Trophoblast cell (in vitro differentiated cells and primary cell): ENCODE measurements around the gene WDR86.

ENCODE experiments used
- DNase-seq, 2 donors: peaks; one replicate each; pipeline ENCODE4 v3.0.0-alpha.2; 2016
- H2AFZ ChIP-seq: 2 replicates; pipeline ENCODE4 v1.6.1; 2013; ENCODE audit warnings: low read length, moderate library complexity, mild to moderate bottlenecking; ENCODE audit not compliant: insufficient read depth, poor library complexity
- H2AK5ac ChIP-seq: 2 replicates; pipeline ENCODE4 v1.6.1; 2013; ENCODE audit warnings: mild to moderate bottlenecking, low read length
- H2BK120ac ChIP-seq: 2 replicates; pipeline ENCODE4 v1.6.1; 2013; ENCODE audit warnings: low read length, mild to moderate bottlenecking, moderate library complexity; ENCODE audit not compliant: insufficient read depth, poor library complexity
- H2BK12ac ChIP-seq: 2 replicates; pipeline ENCODE4 v1.6.1; 2013; ENCODE audit warnings: mild to moderate bottlenecking, low read length, moderate library complexity
- H2BK5ac ChIP-seq: 2 replicates; pipeline ENCODE4 v1.6.1; 2013; ENCODE audit warnings: low read length, low read depth, moderate library complexity, mild to moderate bottlenecking; ENCODE audit not compliant: poor library complexity
- H3K14ac ChIP-seq: 2 replicates; pipeline ENCODE4 v1.6.1; 2013; ENCODE audit warnings: mild to moderate bottlenecking, low read length
- H3K18ac ChIP-seq: 2 replicates; pipeline ENCODE4 v1.6.1; 2013; ENCODE audit warnings: mild to moderate bottlenecking, low read length
- H3K23ac ChIP-seq: 2 replicates; pipeline ENCODE4 v1.6.1; 2013; ENCODE audit warnings: low read length
- H3K27ac ChIP-seq: 2 replicates; pipeline ENCODE4 v1.5.1; 2013; ENCODE audit warnings: low read depth, mild to moderate bottlenecking, inconsistent platforms, low read length, moderate library complexity
- H3K27me3 ChIP-seq: 2 replicates; pipeline ENCODE4 v1.6.1; 2013; ENCODE audit warnings: inconsistent platforms, mild to moderate bottlenecking, low read length, moderate library complexity; ENCODE audit not compliant: insufficient read depth
- H3K36me3 ChIP-seq, 2 experiments: 1 replicate in 1 of 2; 2 replicates in 1 of 2; pipeline ENCODE4 v1.6.1; 2013; ENCODE audit warnings: low read length in 2 of 2, mild to moderate bottlenecking in 2 of 2, moderate library complexity in 1 of 2; ENCODE audit not compliant: insufficient read depth in 2 of 2, control insufficient read depth in 1 of 2
- H3K4ac ChIP-seq: 2 replicates; pipeline ENCODE4 v1.6.1; 2013; ENCODE audit warnings: low read depth, mild to moderate bottlenecking, low read length, moderate library complexity
- H3K4me1 ChIP-seq, 2 experiments: 1 replicate in 1 of 2; 2 replicates in 1 of 2; pipeline ENCODE4 v1.6.1; 2013; ENCODE audit warnings: low read length in 2 of 2, mild to moderate bottlenecking in 2 of 2, moderate library complexity in 1 of 2; ENCODE audit not compliant: insufficient read depth in 2 of 2, control insufficient read depth in 1 of 2
- H3K4me2 ChIP-seq: 2 replicates; pipeline ENCODE4 v1.6.1; 2013; ENCODE audit warnings: inconsistent platforms, mild to moderate bottlenecking, low read length, moderate library complexity
- H3K4me3 ChIP-seq: 2 replicates; pipeline ENCODE4 v1.5.1; 2013; ENCODE audit warnings: mild to moderate bottlenecking, low read depth, low read length, inconsistent platforms
- H3K79me1 ChIP-seq: one replicate; pipeline ENCODE4 v1.6.1; 2013; ENCODE audit warnings: low read length
- H3K79me2 ChIP-seq: 2 replicates; pipeline ENCODE4 v1.6.1; 2013; ENCODE audit warnings: low read length, mild to moderate bottlenecking; ENCODE audit not compliant: control insufficient read depth, insufficient read depth, poor library complexity
- H3K9ac ChIP-seq: 2 replicates; pipeline ENCODE4 v1.6.1; 2013; ENCODE audit warnings: mild to moderate bottlenecking, low read length
- H3K9me3 ChIP-seq: 2 replicates; pipeline ENCODE4 v1.6.1; 2013; ENCODE audit warnings: low read depth, mild to moderate bottlenecking, control low read depth, inconsistent platforms, low read length; ENCODE audit not compliant: insufficient read depth
- H4K12ac ChIP-seq: 2 replicates; pipeline ENCODE4 v1.6.1; 2013; ENCODE audit warnings: low read depth, mild to moderate bottlenecking, low read length, moderate library complexity
- H4K8ac ChIP-seq: 2 replicates; pipeline ENCODE4 v1.6.1; 2013; ENCODE audit warnings: low read depth, mild to moderate bottlenecking, low read length, moderate library complexity
- H4K91ac ChIP-seq: one replicate; pipeline ENCODE4 v1.6.1; 2013; ENCODE audit warnings: low read depth, mild to moderate bottlenecking, low read length, moderate library complexity
- WGBS: extraction: QIAGEN DNeasy Blood & Tissue Kit; methylation state at CpG from one replicate; pipeline ENCODE4 v1.1.7; 2013; ENCODE audit warnings: missing lambda C conversion rate; ENCODE audit not compliant: insufficient read length, insufficient coverage; ENCODE audit errors: extremely low coverage; 5-methylcytosine and 5-hydroxymethylcytosine counted together

WDR86 gene

GRCh38 chr7:151349507-151349853 lies 60.4 kb downstream of the WDR86 start:
- Histone ChIP-seq H3K4me1 (no peaks in the 10 kb centered on the region), H2BK120ac (no peak overlapping the region), H3K9me3 (no peaks in the 10 kb centered on the region), H3K4ac (no peak overlapping the region), H3K36me3 (peaks cover 16 to 36% of the 10 kb centered on the region in 2 experiments), H3K4me2 (no peak overlapping the region), H3K79me1 (no peaks in the 10 kb centered on the region), H4K91ac (no peak overlapping the region), H4K8ac (no peak overlapping the region), H3K79me2 (no peaks in the 10 kb centered on the region), H2AK5ac (no peak overlapping the region), H3K14ac (no peak overlapping the region), H2BK5ac (no peak overlapping the region), H2AFZ (no peak overlapping the region), H3K27me3 (no peaks in the 10 kb centered on the region), H3K18ac (no peak overlapping the region), H3K23ac (no peak overlapping the region), H3K9ac (no peak overlapping the region), H3K4me3 (no peak overlapping the region), H2BK12ac (no peak overlapping the region), H3K27ac (no peak overlapping the region), H4K12ac (no peak overlapping the region)
- DNase-seq = no peak
- WGBS = no CpG with 5 or more reads among the region's 5 CpGs

DNA sequence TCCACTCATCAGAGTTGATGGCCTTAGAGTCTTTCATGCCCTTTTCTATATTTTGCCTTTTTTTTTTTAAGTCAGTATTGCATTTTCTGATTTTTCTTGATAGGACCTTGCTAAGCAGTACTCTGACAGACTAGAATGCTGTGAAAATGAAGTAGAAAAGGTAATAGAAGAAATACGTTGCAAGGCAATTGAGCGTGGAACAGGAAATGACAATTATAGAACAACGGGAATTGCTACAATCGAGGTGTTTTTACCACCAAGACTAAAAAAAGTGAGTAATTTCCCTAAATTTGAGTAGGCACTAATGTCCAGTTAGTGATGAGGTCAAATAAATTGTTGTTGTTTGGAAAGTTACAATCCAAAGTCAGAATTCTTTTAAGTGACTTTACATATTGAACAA lies 60.9 kb downstream of the WDR86 start:
- H2BK120ac ChIP-seq = no peak overlapping the region
- no peak overlapping the region for H2AFZ ChIP-seq
- no peak overlapping the region for H3K18ac ChIP-seq
- no peak overlapping the region for H3K4me3 ChIP-seq
- no peak overlapping the region for H3K4ac ChIP-seq
- no peaks in the 10 kb centered on the region for H3K27me3 ChIP-seq
- no peak for DNase-seq
- no peak overlapping the region for H4K12ac ChIP-seq
- H3K9ac ChIP-seq = no peak overlapping the region
- no peaks in the 10 kb centered on the region for H3K9me3 ChIP-seq
- no peak overlapping the region for H4K91ac ChIP-seq
- no peak overlapping the region for H3K23ac ChIP-seq
- H4K8ac ChIP-seq = no peak overlapping the region
- H3K4me1 ChIP-seq = no peaks in the 10 kb centered on the region
- no peak overlapping the region for H3K4me2 ChIP-seq
- H3K79me1 ChIP-seq = no peaks in the 10 kb centered on the region
- H2AK5ac ChIP-seq = no peak overlapping the region
- H3K36me3 ChIP-seq = peaks cover 16 to 36% of the 10 kb centered on the region in 2 experiments
- H3K79me2 ChIP-seq = no peaks in the 10 kb centered on the region
- H2BK5ac ChIP-seq = no peak overlapping the region
- no peak overlapping the region for H3K27ac ChIP-seq
- H3K14ac ChIP-seq = no peak overlapping the region
- H2BK12ac ChIP-seq = no peak overlapping the region
- 100% methylated on average over 2 of the region's 4 CpGs for WGBS

DNA sequence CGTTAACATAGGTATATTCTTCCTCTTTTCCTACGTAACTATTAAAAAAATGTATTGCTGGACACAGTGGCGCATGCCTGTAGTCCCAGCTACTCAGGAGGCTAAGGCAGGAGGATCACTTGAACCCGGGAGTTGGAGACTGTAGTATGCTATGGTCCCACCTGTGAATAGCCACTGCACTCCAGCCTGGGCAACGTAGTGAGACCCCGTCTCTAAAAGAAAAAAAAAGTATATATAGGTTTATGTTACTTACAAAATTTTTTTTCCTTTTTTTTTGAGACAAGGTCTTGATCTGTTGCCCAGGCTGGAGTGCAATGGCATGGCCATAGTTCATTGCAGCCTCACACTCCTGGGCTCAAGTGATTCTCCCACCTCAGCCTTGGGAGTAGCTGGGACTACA lies 62.6 kb downstream of the WDR86 start:
- Histone ChIP-seq H3K36me3 (peaks cover 12 to 27% of the 10 kb centered on the region in 2 experiments), H4K12ac (no peak overlapping the region), H2BK5ac (no peak overlapping the region), H3K9ac (no peak overlapping the region), H3K79me1 (no peaks in the 10 kb centered on the region), H2AK5ac (no peak overlapping the region), H2BK120ac (no peak overlapping the region), H3K4me1 (no peaks in the 10 kb centered on the region), H3K27ac (no peak overlapping the region), H3K4ac (no peak overlapping the region), H3K4me2 (no peak overlapping the region), H3K23ac (no peak overlapping the region), H3K27me3 (no peaks in the 10 kb centered on the region), H2AFZ (no peak overlapping the region), H3K9me3 (no peaks in the 10 kb centered on the region), H3K4me3 (no peak overlapping the region), H4K91ac (no peak overlapping the region), H3K79me2 (no peaks in the 10 kb centered on the region), H4K8ac (no peak overlapping the region), H3K18ac (no peak overlapping the region), H3K14ac (no peak overlapping the region), H2BK12ac (no peak overlapping the region)
- DNase-seq = no peak
- WGBS = no CpG with 5 or more reads among the region's 6 CpGs

DNA sequence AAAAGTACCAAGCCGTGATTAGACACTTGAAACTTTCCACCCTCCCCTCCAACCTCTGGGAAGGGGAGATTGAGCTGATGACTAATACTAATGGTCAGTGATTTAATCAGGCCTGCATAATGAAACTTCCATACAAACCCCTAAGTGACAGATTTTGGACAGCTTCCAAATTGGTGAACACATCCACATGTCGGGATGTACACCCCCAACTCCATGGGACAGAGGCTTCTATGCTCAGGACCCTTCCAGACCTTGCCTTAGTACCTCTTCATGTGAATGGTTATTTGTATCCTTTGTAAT lies 63.4 kb downstream of the WDR86 start:
- H2BK5ac ChIP-seq = no peak overlapping the region
- H4K8ac ChIP-seq = no peak overlapping the region
- peaks cover 10 to 21% of the 10 kb centered on the region in 2 experiments for H3K36me3 ChIP-seq
- H3K27me3 ChIP-seq = no peaks in the 10 kb centered on the region
- H3K14ac ChIP-seq = no peak overlapping the region
- H3K9ac ChIP-seq = no peak overlapping the region
- peaks cover 2% of the 10 kb centered on the region for H3K79me2 ChIP-seq
- H3K27ac ChIP-seq = no peak overlapping the region
- peaks cover 2% of the 10 kb centered on the region for H3K9me3 ChIP-seq
- H4K91ac ChIP-seq = no peak overlapping the region
- no peak overlapping the region for H3K4ac ChIP-seq
- no peak overlapping the region for H2AK5ac ChIP-seq
- H3K4me2 ChIP-seq = no peak overlapping the region
- no peak overlapping the region for H3K23ac ChIP-seq
- H3K79me1 ChIP-seq = peaks cover 3% of the 10 kb centered on the region
- H2BK12ac ChIP-seq = no peak overlapping the region
- H2AFZ ChIP-seq = no peak overlapping the region
- WGBS = no CpG with 5 or more reads among the region's 2 CpGs
- no peaks in the 10 kb centered on the region for H3K4me1 ChIP-seq
- no peak overlapping the region for H3K18ac ChIP-seq
- no peak overlapping the region for H2BK120ac ChIP-seq
- H3K4me3 ChIP-seq = no peak overlapping the region
- DNase-seq = no peak
- no peak overlapping the region for H4K12ac ChIP-seq
